HG02763 (cell line): ENCODE data around the gene NFATC1.
A peak's percentile ranks its signal among the peaks of the same experiment; 100 is the strongest.

Experiments
- ATAC-seq: cut with Tn5 transposase; IDR thresholded peaks from one replicate; pipeline ENCODE4 v1.9.1; 2021; ENCODE audit warnings: mild to moderate bottlenecking, moderate library complexity; ENCODE audit not compliant: unreplicated experiment

NFATC1 gene

GRCh38 chr18:79395761-79396404 lies at the start of gene NFATC1:
NFATC1 (plus strand) TSS chr18:79395930; CDS start chr18:79396225, 295 bp downstream.
- no peak for ATAC-seq

- no peak for ATAC-seq
Observed at GRCh38 chr18:79345981-79346380, 49.7 kb upstream of the NFATC1 start.

GRCh38 chr18:79348066-79348465 lies 47.7 kb upstream of the NFATC1 start:
- ATAC-seq: no peak

- no peak for ATAC-seq
Observed at GRCh38 chr18:79352432-79352831, 43.3 kb upstream of the NFATC1 start.

GRCh38 chr18:79353267-79353666 lies 42.5 kb upstream of the NFATC1 start:
- no peak for ATAC-seq

- ATAC-seq: no peak
Observed at GRCh38 chr18:79354350-79354749, 41.4 kb upstream of the NFATC1 start.

- ATAC-seq: peak; percentile 22
Observed at GRCh38 chr18:79355433-79356335, 40.0 kb upstream of the NFATC1 start.

- ATAC-seq: peak; percentile 85
Observed at GRCh38 chr18:79356435-79356834, 39.3 kb upstream of the NFATC1 start.

- ATAC-seq: no peak
Observed at GRCh38 chr18:79360933-79361332, 34.8 kb upstream of the NFATC1 start.

- no peak for ATAC-seq
Observed at GRCh38 chr18:79361766-79362522, 33.8 kb upstream of the NFATC1 start.

- no peak for ATAC-seq
Observed at GRCh38 chr18:79365701-79366100, 30.0 kb upstream of the NFATC1 start.

GRCh38 chr18:79366177-79367094 lies 29.3 kb upstream of the NFATC1 start:
- ATAC-seq: no peak

- no peak for ATAC-seq
Observed at GRCh38 chr18:79367480-79367879, 28.2 kb upstream of the NFATC1 start.

GRCh38 chr18:79367989-79368388 lies 27.7 kb upstream of the NFATC1 start:
- no peak for ATAC-seq

GRCh38 chr18:79368681-79369080 lies 27.0 kb upstream of the NFATC1 start:
- no peak for ATAC-seq

- no peak for ATAC-seq
Observed at GRCh38 chr18:79371561-79372121, 24.1 kb upstream of the NFATC1 start.

GRCh38 chr18:79372461-79372860 lies 23.3 kb upstream of the NFATC1 start:
- no peak for ATAC-seq

- ATAC-seq: no peak
Observed at GRCh38 chr18:79372991-79373390, 22.7 kb upstream of the NFATC1 start.

GRCh38 chr18:79373736-79374135 lies 22.0 kb upstream of the NFATC1 start:
- ATAC-seq: no peak
